Calu3 (cell line): ENCODE measurements around the gene CDC23. TPM values are rescaled to one million over a fixed set of nuclear protein-coding genes. Genes with fewer than 3 reads are reported as not detected.

Source experiments
- BruUV-seq: library from RNA; stranded (reverse); fragments of 400-500 nt; replicated peaks from 2 replicates; lab custom pipeline; 2021; lab: Mats Ljungman, UMichigan
- CTCF ChIA-PET: fragments of 300-600 bp; sonication (Branson Sonifier 250); formaldehyde crosslinking; loops from one replicate; lab custom pipeline; 2022; ENCODE audit warnings: antibody characterized with exemption; lab: Charles Lee
- DNase-seq: peaks from one replicate; pipeline ENCODE4 v3.0.0; 2022
- H3K27ac Mint-ChIP-seq: one replicate; pipeline ENCODE4 v1.8.0; 2022; ENCODE audit warnings: mixed read lengths; ENCODE audit not compliant: unreplicated experiment
- H3K27me3 Mint-ChIP-seq: one replicate; pipeline ENCODE4 v1.8.0; 2022; ENCODE audit warnings: mixed read lengths; ENCODE audit not compliant: unreplicated experiment
- H3K36me3 Mint-ChIP-seq: one replicate; pipeline ENCODE4 v1.8.0; 2022; ENCODE audit warnings: mild to moderate bottlenecking, moderate library complexity, mixed read lengths; ENCODE audit not compliant: insufficient read depth, unreplicated experiment
- H3K4me1 Mint-ChIP-seq: one replicate; pipeline ENCODE4 v1.8.0; 2022; ENCODE audit warnings: mild to moderate bottlenecking, low read depth, mixed read lengths; ENCODE audit not compliant: unreplicated experiment
- H3K4me3 Mint-ChIP-seq: one replicate; pipeline ENCODE4 v1.8.0; 2022; ENCODE audit warnings: mild to moderate bottlenecking, low read depth, moderate library complexity, mixed read lengths; ENCODE audit not compliant: unreplicated experiment
- H3K9me3 Mint-ChIP-seq: one replicate; pipeline ENCODE4 v1.8.0; 2022; ENCODE audit warnings: low read depth, mixed read lengths; ENCODE audit not compliant: unreplicated experiment
- intact Hi-C: fragments of 100-400 bp; cut with micrococcal nuclease; formaldehyde crosslinking; loops from one replicate; pipeline ENCODE4 v1.10.0; 2022; ENCODE audit not compliant: unreplicated experiment
- total RNA-seq: library from RNA; stranded (reverse); gene quantifications from 2 replicates; pipeline ENCODE4 v1.2.3, GENCODE V29; 2022
- TF ChIP-seq, protein P1 (sequence below): fragments of 200-600 bp; IDR thresholded peaks from one replicate; pipeline ENCODE4 v1.8.0; 2022; ENCODE audit warnings: antibody characterized with exemption; ENCODE audit not compliant: unreplicated experiment

Gene CDC23
- total RNA-seq, 1 experiment from 2014 or later: 46.9 TPM

DNA sequence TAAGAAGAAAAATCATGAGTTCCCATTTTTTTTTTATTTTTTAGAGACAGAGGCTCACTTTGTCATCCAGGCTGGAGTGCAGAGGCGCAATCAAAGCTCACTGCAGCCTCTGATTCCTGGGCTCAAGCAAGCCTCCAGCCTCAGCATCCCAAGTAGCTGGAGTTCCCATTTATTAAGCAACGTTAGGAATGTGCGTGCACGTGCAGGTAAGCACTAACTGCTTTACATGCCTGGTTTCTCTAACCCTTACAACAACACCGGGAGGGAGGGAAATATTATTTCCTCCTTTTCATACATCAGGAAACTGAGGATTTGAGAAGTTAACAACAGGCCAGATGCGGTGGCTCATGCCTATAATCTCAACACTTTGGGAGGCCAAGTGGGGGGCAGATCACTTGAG is 16.3 kb upstream of the CDC23 start:
- Mint-ChIP-seq H3K9me3 (no peaks in the 10 kb centered on the region), H3K27ac (no peak overlapping the region), H3K4me3 (no peak overlapping the region), H3K36me3 (no peaks in the 10 kb centered on the region), H3K27me3 (no peaks in the 10 kb centered on the region), H3K4me1 (peaks cover 10% of the 10 kb centered on the region)
- no TSS peak for BruUV-seq
- DNase-seq: no peak
- CTCF ChIA-PET: no interaction called here
- TF ChIP-seq, protein P1, sequence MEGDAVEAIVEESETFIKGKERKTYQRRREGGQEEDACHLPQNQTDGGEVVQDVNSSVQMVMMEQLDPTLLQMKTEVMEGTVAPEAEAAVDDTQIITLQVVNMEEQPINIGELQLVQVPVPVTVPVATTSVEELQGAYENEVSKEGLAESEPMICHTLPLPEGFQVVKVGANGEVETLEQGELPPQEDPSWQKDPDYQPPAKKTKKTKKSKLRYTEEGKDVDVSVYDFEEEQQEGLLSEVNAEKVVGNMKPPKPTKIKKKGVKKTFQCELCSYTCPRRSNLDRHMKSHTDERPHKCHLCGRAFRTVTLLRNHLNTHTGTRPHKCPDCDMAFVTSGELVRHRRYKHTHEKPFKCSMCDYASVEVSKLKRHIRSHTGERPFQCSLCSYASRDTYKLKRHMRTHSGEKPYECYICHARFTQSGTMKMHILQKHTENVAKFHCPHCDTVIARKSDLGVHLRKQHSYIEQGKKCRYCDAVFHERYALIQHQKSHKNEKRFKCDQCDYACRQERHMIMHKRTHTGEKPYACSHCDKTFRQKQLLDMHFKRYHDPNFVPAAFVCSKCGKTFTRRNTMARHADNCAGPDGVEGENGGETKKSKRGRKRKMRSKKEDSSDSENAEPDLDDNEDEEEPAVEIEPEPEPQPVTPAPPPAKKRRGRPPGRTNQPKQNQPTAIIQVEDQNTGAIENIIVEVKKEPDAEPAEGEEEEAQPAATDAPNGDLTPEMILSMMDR: no peak
- intact Hi-C loops: no loop called here

DNA sequence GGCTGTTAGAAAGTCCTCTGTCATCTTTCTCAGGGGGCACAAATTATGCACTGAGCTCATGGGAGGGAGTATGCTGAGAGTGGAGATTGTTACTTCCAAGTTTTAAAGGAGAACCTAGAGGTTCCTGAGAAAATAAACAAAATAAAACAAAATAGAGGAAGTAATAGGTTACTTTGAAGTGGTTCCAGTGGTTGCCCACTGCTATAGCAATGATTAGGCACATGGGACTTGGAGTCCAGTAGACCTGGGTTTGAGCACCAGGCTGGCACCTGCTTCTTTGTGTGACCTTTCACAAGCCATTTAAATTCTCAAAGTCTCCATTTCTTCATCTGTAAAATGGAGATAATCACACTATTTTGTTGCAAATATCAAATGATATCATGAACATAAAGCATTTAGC is 13.8 kb upstream of the CDC23 start:
- intact Hi-C loops: no loop called here

DNA sequence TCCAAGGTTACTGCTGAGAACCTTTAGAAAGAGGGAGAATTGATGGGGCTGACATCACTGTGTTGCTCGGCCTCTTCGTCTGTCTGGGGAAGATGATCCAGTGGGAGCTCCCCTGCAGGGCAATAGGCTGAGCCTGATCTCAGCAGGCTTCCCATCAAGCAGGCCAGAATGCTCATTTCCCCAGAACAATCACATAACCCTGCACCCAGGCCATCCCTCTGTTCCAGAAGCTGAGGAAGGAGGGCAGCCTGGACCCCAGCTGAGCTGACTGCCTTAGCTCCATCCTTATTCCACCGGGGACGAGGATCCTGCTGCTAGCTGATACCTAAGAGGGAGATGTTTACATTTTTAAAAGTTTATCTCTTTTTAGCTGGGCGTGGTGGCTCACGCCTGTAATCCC is 11.6 kb upstream of the CDC23 start:
- no peak overlapping the region for H3K27ac Mint-ChIP-seq
- TF ChIP-seq, protein P1: no peak
- no peaks in the 10 kb centered on the region for H3K27me3 Mint-ChIP-seq
- H3K4me3 Mint-ChIP-seq: no peak overlapping the region
- no peak for DNase-seq
- H3K4me1 Mint-ChIP-seq: peaks cover 8% of the 10 kb centered on the region
- no peaks in the 10 kb centered on the region for H3K9me3 Mint-ChIP-seq
- intact Hi-C loops: loop anchor here (5.0 kb wide), 1 partner anchor 113 kb away; the partner anchor contains the start of gene FAM53C
- BruUV-seq: no TSS peak
- CTCF ChIA-PET: no interaction called here
- no peaks in the 10 kb centered on the region for H3K36me3 Mint-ChIP-seq

More for the DNA sequence above, 13.8 kb upstream of the CDC23 start:
- no peaks in the 10 kb centered on the region for H3K9me3 Mint-ChIP-seq
- peaks cover 18% of the 10 kb centered on the region for H3K4me1 Mint-ChIP-seq
- BruUV-seq: no TSS peak
- H3K36me3 Mint-ChIP-seq: no peaks in the 10 kb centered on the region
- H3K27me3 Mint-ChIP-seq: no peaks in the 10 kb centered on the region
- TF ChIP-seq, protein P1: no peak
- CTCF ChIA-PET: no interaction called here
- H3K27ac Mint-ChIP-seq: no peak overlapping the region
- DNase-seq: no peak
- no peak overlapping the region for H3K4me3 Mint-ChIP-seq

DNA sequence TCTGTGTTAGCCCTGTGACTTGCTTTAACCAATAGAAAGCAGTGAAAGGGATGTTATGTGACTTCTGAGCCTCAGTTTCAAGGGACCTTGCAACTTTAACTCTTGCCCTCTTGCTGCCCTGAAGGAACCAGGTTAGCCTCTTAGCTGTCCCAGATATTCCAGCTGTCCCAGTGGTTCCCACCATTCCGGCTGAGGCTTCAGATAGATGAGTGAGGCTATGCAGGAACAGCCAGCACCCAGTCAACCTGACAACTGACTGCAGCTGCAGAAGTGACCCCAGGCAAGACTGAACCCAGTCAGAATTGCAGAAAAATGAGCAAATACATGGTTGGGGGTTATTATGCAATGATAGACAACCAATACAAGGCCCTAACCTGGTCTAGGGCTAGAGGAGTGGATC is 10.4 kb upstream of the CDC23 start:
- H3K4me1 Mint-ChIP-seq: peaks cover 8% of the 10 kb centered on the region

More for the DNA sequence above, 10.4 kb upstream of the CDC23 start:
- Mint-ChIP-seq H3K4me3 (no peak overlapping the region), H3K27me3 (no peaks in the 10 kb centered on the region), H3K27ac (no peak overlapping the region), H3K36me3 (no peaks in the 10 kb centered on the region), H3K9me3 (peaks cover 2% of the 10 kb centered on the region)
- no TSS peak for BruUV-seq
- no peak for DNase-seq
- CTCF ChIA-PET: interaction anchor here (0.6 to 1.9 kb wide), 6 partner anchors 58 to 158 kb away, joined by 3 to 10 read pairs (median 5); partner anchors contain the start of gene CDC25C
- TF ChIP-seq, protein P1: no peak
- intact Hi-C loops: loop anchor here (1.0 to 5.0 kb wide), 2 partner anchors 60 to 114 kb away; partner anchors contain the start of gene FAM53C
